ENCODE data around the gene GADD45B.

DNA sequence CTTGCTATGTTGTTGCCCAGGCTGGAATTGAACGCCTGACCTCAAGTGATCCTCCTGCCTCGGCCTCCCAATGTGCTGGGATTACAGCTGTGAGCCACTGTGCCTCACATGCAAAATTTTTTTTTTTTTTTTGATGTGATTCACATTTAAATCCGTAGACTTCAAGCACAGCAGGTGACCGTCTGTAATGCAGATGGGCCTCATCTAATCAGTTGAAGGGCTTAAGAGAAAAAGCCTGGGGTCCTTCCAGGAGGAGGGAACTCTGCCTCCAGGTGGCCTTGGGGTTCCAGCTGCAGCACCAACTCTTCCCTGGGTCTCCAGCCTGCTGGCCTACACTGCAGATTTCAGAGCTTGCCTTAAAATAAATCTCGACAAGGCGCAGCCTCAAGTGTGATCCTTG, 43.6 kb downstream of the GADD45B start:
- no peak for TF ChIP-seq CTCF (IDR thresholded peaks at IDR 0.05; ENCODE audit: insufficient read depth, low read length, poor library complexity, severe bottlenecking)
- no peak for TF ChIP-seq EZH2phosphoT487 (conservative IDR thresholded peaks at IDR 0.05; ENCODE audit: low read length)
